SU-DHL-6 (cell line): ENCODE results near the gene DUSP6.

Experiments
- H2AFZ ChIP-seq: fragments of 200-600 bp; sonication (generic); 2 replicates; pipeline ENCODE4 v1.6.1; 2014; ENCODE audit warnings: low read depth, mild to moderate bottlenecking, moderate library complexity, mixed read lengths, antibody characterized with exemption, low read length; ENCODE audit not compliant: severe bottlenecking
- H3F3A ChIP-seq: fragments of 200-600 bp; shearing (Covaris generic); 2 replicates; pipeline ENCODE4 v1.6.0; 2016; ENCODE audit warnings: antibody characterized with exemption, mild to moderate bottlenecking; ENCODE audit not compliant: insufficient read depth
- H3K27ac ChIP-seq: fragments of 200-600 bp; sonication (generic); 2 replicates; pipeline ENCODE4 v1.5.1; 2016; ENCODE audit warnings: low read depth, mild to moderate bottlenecking, low read length, moderate library complexity, mixed read lengths
- H3K27me3 ChIP-seq: fragments of 200-600 bp; sonication (generic), shearing (Covaris generic); 2 replicates; pipeline ENCODE4 v1.6.0; 2014; ENCODE audit warnings: mild to moderate bottlenecking, low read length
- H3K36me3 ChIP-seq: fragments of 200-600 bp; sonication (generic); 2 replicates; pipeline ENCODE4 v1.6.1; 2014; ENCODE audit warnings: mild to moderate bottlenecking, low read length, mixed read lengths
- H3K4me2 ChIP-seq: fragments of 300-600, 200-600 bp; shearing (Covaris generic), sonication (generic); 2 replicates; pipeline ENCODE4 v1.6.0; 2014; ENCODE audit warnings: low read length, low read depth, mild to moderate bottlenecking; ENCODE audit not compliant: poor library complexity, severe bottlenecking
- H3K4me3 ChIP-seq: fragments of 200-600 bp; sonication (generic); 2 replicates; pipeline ENCODE4 v1.5.1; 2014; ENCODE audit warnings: antibody characterized with exemption, low read length, mild to moderate bottlenecking, mixed read lengths; ENCODE audit not compliant: insufficient read depth, poor library complexity, severe bottlenecking
- H3K79me2 ChIP-seq: fragments of 200-600 bp; sonication (generic); 2 replicates; pipeline ENCODE4 v1.6.1; 2014; ENCODE audit warnings: mild to moderate bottlenecking, low read length, moderate library complexity; ENCODE audit not compliant: insufficient read depth
- H3K9ac ChIP-seq: fragments of 200-600 bp; sonication (generic); 2 replicates; pipeline ENCODE4 v1.7.0; 2014; ENCODE audit warnings: mild to moderate bottlenecking, low read length
- H3K9me2 ChIP-seq: fragments of 200-600 bp; sonication (generic); replicated peaks from 2 replicates; pipeline ENCODE4 v1.6.1; 2014; ENCODE audit warnings: low read length; ENCODE audit not compliant: insufficient read depth
- H3K9me3 ChIP-seq: fragments of 200-600 bp; sonication (generic); 2 replicates; pipeline ENCODE4 v1.6.1; 2014; ENCODE audit warnings: low read length, mixed read lengths; ENCODE audit not compliant: insufficient read depth
- H4K20me1 ChIP-seq: fragments of 200-600 bp; sonication (generic); 2 replicates; pipeline ENCODE4 v1.6.1; 2014; ENCODE audit warnings: low read depth, mild to moderate bottlenecking, antibody characterized with exemption, low read length, moderate library complexity, mixed read lengths
- EZH2phosphoT487 ChIP-seq: fragments of 200-600 bp; sonication (generic), shearing (Covaris generic); conservative IDR thresholded peaks from 2 replicates; pipeline ENCODE4 v1.6.1; 2018; ENCODE audit warnings: mild to moderate bottlenecking, antibody characterized with exemption, low read length, moderate library complexity, mixed read lengths
- TF ChIP-seq, protein P1 (sequence below): fragments of 200-600 bp; sonication (generic); IDR thresholded peaks from one replicate; pipeline ENCODE4 v1.5.1; 2017; ENCODE audit warnings: antibody characterized with exemption, mild to moderate bottlenecking, low read length, moderate library complexity; ENCODE audit not compliant: insufficient read depth, poor library complexity, severe bottlenecking

The DUSP6 gene

DNA sequence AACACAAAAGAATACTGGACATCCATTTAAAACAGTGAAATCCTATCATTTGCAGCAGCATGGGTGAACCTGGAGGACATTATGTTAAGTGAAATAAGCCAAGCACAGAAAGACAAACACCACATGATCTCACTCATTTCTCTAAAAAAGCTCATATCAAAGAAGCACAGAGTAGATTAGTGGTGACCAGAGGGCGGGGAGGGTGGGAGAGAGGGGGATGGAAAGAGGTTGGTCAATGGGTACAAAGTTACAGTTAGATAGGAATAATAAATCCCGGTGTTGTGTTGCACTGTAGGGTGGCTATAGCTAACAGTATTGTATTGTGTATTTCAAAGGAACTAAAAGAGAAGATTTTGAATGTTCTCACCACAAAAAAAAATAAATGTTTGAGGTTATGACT, 52.4 kb downstream of the DUSP6 start:
- no peak overlapping the region for H2AFZ ChIP-seq
- no peak overlapping the region for H3K9ac ChIP-seq
- H3K9me2 ChIP-seq, result no peaks in the 10 kb centered on the region
- TF ChIP-seq, protein P1, sequence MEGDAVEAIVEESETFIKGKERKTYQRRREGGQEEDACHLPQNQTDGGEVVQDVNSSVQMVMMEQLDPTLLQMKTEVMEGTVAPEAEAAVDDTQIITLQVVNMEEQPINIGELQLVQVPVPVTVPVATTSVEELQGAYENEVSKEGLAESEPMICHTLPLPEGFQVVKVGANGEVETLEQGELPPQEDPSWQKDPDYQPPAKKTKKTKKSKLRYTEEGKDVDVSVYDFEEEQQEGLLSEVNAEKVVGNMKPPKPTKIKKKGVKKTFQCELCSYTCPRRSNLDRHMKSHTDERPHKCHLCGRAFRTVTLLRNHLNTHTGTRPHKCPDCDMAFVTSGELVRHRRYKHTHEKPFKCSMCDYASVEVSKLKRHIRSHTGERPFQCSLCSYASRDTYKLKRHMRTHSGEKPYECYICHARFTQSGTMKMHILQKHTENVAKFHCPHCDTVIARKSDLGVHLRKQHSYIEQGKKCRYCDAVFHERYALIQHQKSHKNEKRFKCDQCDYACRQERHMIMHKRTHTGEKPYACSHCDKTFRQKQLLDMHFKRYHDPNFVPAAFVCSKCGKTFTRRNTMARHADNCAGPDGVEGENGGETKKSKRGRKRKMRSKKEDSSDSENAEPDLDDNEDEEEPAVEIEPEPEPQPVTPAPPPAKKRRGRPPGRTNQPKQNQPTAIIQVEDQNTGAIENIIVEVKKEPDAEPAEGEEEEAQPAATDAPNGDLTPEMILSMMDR, result no peak
- no peak for TF ChIP-seq EZH2phosphoT487
- no peak overlapping the region for H3K4me3 ChIP-seq
- H3K36me3 ChIP-seq, result no peaks in the 10 kb centered on the region
- no peaks in the 10 kb centered on the region for H4K20me1 ChIP-seq
- no peaks in the 10 kb centered on the region for H3K27me3 ChIP-seq
- no peak overlapping the region for H3K27ac ChIP-seq
- H3K79me2 ChIP-seq, result no peaks in the 10 kb centered on the region
- no peaks in the 10 kb centered on the region for H3F3A ChIP-seq
- no peaks in the 10 kb centered on the region for H3K9me3 ChIP-seq
- H3K4me2 ChIP-seq, result no peak overlapping the region

DNA sequence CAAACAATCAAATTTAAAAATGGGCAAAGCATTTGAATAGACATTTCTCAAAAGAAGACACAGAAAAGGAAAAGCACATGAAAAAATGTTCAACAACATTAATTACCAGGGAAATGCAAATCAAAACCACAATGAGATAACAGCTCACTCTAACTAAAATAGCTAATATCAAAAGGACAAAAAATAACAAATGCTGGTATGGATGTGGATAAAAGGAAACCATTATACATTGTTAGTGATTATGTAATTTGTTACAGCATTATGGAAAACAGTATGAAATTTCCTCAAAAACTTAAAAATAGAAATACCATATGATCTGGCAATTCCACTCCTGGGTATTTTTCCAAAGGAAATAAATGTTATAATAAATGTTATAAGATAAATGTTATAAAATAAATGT, 52.9 kb downstream of the DUSP6 start:
- no peaks in the 10 kb centered on the region for H3K79me2 ChIP-seq
- no peak overlapping the region for H3K27ac ChIP-seq
- no peak for TF ChIP-seq EZH2phosphoT487
- TF ChIP-seq, protein P1, result no peak

More for the DNA sequence above, 52.9 kb downstream of the DUSP6 start:
- no peaks in the 10 kb centered on the region for H3K9me3 ChIP-seq
- no peaks in the 10 kb centered on the region for H3K36me3 ChIP-seq
- H3K4me2 ChIP-seq, result no peak overlapping the region
- no peaks in the 10 kb centered on the region for H3K27me3 ChIP-seq
- H3F3A ChIP-seq, result no peaks in the 10 kb centered on the region
- no peaks in the 10 kb centered on the region for H4K20me1 ChIP-seq
- H3K9me2 ChIP-seq, result no peaks in the 10 kb centered on the region
- H2AFZ ChIP-seq, result no peak overlapping the region
- no peak overlapping the region for H3K4me3 ChIP-seq
- no peak overlapping the region for H3K9ac ChIP-seq
